ENCODE measurements around the gene PDE5A.
"Not testable (repeated sequence)": the region's sequence is repeated elsewhere in the genome, so short reads cannot be mapped to it uniquely, and the experiment has no call there.

Gene PDE5A

GRCh38 chr4:119628281-119629141, at the start of gene PDE5A:
Gene PDE5A, minus strand, starts transcription at chr4:119628804. Its CDS starts 133 bp downstream, at chr4:119628671.
- peak; percentile 86 for DNase-seq

GRCh38 chr4:119676101-119676500, 47.5 kb upstream of the PDE5A start:
- DNase-seq = no peak

DNA sequence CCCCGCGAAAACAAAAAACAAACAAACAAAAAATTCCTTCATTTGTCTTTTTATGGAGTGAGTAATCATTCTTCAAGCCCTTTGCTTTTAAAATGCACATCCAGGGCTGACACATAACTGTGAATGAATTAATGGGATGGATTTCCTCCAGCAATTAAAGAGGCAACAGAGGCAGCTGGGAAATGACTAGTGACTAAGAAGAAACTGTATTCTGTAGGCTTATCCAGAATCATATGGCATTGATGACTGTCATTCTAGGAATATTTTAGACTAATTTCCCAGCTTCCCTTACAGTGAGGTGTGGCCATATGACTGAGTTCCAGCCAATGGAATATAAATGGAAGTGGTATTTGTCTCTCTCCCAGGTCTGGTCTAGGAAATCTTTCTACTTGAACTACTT, 46.8 kb upstream of the PDE5A start:
- DNase-seq = no peak

DNA sequence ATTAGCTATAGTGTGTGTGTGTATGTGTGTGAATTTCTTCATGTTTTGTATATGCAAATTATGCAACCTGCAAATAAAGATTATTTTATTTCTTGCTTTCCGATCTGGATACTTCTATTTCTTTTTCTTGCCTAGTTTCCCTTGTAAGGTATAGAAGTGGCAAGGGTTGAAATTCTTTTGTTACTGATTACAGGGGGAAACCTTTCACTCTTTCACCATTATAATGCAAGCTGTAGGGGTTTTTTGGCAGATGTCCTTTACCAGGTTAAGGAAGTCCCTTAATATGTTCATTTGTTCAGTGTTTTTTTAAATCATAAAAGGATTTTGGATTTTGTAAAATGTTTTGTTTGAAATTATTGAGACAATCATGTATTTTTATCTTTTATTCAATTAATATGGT, 44.3 kb upstream of the PDE5A start:
- DNase-seq = no peak

DNA sequence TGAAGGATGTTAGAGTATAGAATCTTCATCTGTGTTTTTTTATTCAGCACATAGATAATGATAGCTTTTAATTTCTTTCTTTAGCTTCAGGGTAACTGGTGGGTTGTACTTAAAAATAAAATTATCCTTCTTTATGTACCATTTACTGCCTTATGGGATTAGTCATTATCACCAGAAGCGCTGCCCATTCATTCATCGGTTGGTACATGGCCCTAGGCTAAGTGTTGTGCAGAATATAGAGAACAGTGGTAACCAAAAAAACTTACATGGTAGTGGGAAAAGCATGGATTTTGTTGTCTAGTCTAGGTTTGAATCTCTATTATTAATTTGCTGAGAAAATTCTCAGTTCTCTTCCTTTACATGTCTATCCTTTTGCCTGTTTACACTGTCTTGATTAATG, 43.5 kb upstream of the PDE5A start:
- DNase-seq = no peak

DNA sequence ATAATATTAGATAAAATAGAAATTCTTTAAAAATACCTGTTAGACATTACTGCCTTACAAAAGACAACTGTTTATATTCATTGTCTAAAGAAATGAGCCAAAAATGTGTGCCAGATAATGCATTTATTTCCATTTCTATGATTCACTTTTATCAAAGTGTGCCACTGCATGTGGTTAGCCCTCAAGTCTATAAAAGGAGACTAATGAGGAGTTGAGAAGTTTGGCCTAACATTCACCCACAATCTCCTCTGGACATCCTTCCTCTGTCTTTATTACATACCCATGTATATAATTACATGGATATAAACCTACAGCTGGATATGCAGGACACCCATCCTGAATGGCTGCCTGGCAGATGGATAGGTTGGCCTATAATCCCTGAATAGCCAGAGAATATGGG, 42.6 kb upstream of the PDE5A start:
- no peak for DNase-seq

DNA sequence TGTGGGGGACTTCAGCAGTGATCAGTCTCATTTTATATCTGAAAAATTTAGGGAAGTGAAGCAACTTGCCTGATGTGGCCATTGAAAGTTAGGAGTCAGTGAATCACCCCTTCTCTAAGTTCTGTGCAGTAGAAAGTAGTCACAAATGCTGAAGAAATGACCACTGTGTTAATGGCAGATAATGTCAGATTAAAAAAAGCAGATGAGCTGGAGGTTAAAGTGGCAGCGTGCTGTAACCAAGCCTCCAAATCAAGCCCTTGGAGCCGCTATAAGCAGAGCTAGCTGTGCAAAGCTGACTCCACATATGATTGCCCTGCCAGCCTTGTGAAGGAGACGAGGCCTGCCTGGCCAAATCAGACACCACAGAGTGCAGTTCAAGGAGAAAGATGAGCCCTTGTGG, 39.2 kb upstream of the PDE5A start:
- no peak for DNase-seq

DNA sequence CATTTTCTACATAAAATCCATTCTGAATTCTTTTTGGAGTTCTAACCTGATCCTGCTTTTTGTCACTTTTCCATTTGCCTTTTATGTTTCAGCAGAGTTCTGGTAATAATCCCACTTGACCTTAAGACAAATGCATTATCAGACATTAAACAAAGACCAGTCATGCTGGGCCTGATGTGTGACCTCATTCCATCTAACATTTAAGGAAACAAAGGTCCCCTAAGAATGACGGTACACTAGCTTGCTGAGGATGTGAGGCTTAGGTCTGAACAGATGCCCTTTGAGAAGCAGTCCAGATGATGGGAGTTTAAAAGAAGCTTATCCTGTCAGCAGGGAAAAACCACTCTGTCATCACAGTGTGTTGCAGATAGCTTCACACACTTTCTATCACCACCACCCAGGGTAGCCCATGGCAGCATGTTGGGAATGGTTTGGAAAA, 38.1 kb upstream of the PDE5A start:
- no peak for DNase-seq

- no peak for DNase-seq
Measured at GRCh38 chr4:119665752-119666151, 37.1 kb upstream of the PDE5A start.

GRCh38 chr4:119664168-119664907, 35.7 kb upstream of the PDE5A start:
- DNase-seq = no peak

GRCh38 chr4:119663160-119663788, 34.7 kb upstream of the PDE5A start:
- DNase-seq = no peak

GRCh38 chr4:119662612-119663011, 34.0 kb upstream of the PDE5A start:
- not testable (repeated sequence) for DNase-seq

GRCh38 chr4:119661231-119661630, 32.6 kb upstream of the PDE5A start:
- DNase-seq = no peak

GRCh38 chr4:119659576-119659975, 31.0 kb upstream of the PDE5A start:
- DNase-seq = no peak

GRCh38 chr4:119657111-119657611, 28.6 kb upstream of the PDE5A start:
- no peak for DNase-seq

DNA sequence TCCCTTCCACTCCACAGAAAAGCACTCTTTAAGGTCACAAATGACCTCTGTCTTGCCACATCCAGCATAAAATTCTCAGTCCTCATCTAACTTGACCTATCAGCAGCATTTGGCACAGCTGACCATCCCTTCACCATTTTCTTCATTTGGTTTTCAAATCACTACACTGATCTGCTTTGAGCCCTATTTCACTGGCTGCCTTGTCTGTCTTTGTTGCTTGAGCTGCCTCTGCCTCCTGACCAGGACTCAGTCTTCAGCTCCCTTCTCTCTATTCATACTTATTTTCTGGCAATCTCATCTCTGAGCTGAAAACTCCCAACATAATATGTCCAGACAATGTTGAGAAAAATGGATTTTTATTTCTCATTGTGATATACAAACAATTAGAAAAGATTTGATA, 27.7 kb upstream of the PDE5A start:
- DNase-seq = no peak

- no peak for DNase-seq
Measured at GRCh38 chr4:119655111-119655837, 26.7 kb upstream of the PDE5A start.

DNA sequence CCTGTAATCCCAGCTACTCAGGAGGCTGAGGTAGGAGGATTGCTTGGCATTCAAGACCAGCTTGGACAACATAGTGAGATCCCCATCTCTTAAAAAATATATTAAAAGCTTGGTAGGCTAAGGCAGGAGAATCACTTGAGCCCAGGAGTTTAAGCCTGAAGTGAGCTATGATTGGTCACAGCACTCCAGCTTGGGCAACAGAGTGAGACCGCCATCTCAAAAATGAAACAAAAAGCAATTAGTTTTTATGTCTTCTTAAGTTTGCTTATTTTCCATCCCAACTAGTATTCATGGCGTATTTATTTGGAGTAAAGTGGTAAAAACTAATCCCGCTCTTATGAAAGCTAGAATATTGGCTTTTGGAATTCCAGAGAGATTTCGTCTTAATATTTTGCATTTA, 25.4 kb upstream of the PDE5A start:
- DNase-seq = no peak

DNA sequence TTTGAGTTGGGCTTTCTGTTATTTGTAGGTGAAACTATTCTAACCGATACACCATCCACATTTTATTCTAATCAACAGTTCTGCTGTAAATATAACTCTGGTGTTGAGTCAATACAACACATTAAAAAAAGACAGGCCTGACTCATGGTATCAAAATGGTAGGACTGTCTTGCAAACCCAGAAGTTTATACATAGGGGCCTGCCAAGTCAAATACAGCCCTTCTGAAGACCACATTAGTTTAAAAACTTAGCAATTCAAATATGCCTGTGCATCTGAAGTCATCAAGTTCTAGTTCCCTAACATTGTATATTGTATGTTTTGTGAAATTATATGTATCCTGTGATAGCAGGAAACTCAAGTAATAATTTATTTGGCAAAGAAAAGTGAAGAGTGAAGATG, 24.4 kb upstream of the PDE5A start:
- DNase-seq = no peak

DNA sequence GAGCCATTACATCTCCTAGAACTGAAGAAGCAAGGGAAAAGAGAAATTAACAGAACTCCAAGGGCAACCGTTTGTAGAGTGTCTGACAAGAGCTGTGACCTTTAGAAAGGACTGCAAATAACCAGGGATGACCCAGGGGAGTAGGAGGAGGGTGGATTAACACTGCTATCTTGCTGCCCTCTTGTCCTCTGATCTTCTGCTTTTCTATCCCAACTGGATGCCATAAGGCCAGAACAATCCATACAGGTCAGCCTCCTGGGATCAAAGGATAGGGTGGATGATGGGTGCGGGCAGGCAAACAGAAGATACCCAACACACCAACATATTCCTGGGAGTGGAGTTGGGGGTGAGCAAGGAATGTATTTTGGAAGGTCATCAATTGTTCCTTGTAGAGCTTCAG, 19.8 kb upstream of the PDE5A start:
- DNase-seq = no peak

- no peak for DNase-seq
Measured at GRCh38 chr4:119647558-119647957, 19.0 kb upstream of the PDE5A start.

GRCh38 chr4:119646347-119647071, 17.9 kb upstream of the PDE5A start:
- DNase-seq = peak; percentile 88

Data from COR-L47 (cell line).